Large intestine (tissue), 12 donors: ENCODE data around the gene KIAA1549. TPM values are rescaled to one million over a fixed set of nuclear protein-coding genes. Genes with fewer than 3 reads are reported as not detected.
"Not testable (repeated sequence)": the region's sequence is repeated elsewhere in the genome, so short reads cannot be mapped to it uniquely, and the experiment has no call there.

ENCODE experiments used
- DNase-seq, 2 donors: peaks; one replicate each; pipeline versions ENCODE4 v3.0.0 to v3.0.0-alpha.2; 2013
- H3K27ac ChIP-seq: one replicate; pipeline ENCODE4 v1.5.1; 2013; ENCODE audit warnings: low read length
- H3K27me3 ChIP-seq: 2 replicates; pipeline ENCODE4 v1.6.1; 2013; ENCODE audit warnings: low read length; ENCODE audit not compliant: control insufficient read depth, insufficient read depth
- H3K36me3 ChIP-seq: 2 replicates; pipeline ENCODE4 v1.6.1; 2013; ENCODE audit warnings: low read length; ENCODE audit not compliant: control insufficient read depth, insufficient read depth
- H3K4me1 ChIP-seq: one replicate; pipeline ENCODE4 v1.6.1; 2013; ENCODE audit warnings: low read length; ENCODE audit not compliant: control insufficient read depth, insufficient read depth
- H3K4me3 ChIP-seq: one replicate; pipeline ENCODE4 v1.5.1; 2013; ENCODE audit warnings: low read length
- H3K9me3 ChIP-seq: one replicate; pipeline ENCODE4 v1.6.1; 2013; ENCODE audit warnings: mild to moderate bottlenecking, low read depth, low read length, moderate library complexity; ENCODE audit not compliant: control insufficient read depth
- WGBS: methylation state at CpG from one replicate; pipeline ENCODE4 v1.1.5; 2013; ENCODE audit warnings: low lambda C conversion rate; ENCODE audit not compliant: insufficient coverage; 5-methylcytosine and 5-hydroxymethylcytosine counted together
- long read RNA-seq, 11 donors: transcript quantifications; one replicate each; lab custom pipeline, GENCODE V29; 2026
- polyA plus RNA-seq: library from polyadenylated mRNA; unstranded; fragments of 120-200 nt; gene quantifications from one replicate; pipeline ENCODE4 v1.2.1, GENCODE V29; 2013

Gene KIAA1549
- 3.9 TPM for polyA plus RNA-seq
- long read RNA-seq, donor 1 = 0 reads
- long read RNA-seq, donor 2 = 0 reads
- long read RNA-seq, donor 3 = 0 reads
- long read RNA-seq, donor 4 = 0 reads
- long read RNA-seq, donor 5, full-length matches to known transcripts = 1 of 1 reads
- long read RNA-seq, donor 5, partial matches to known transcripts = 0 of 1 reads
- long read RNA-seq, donor 5, other reads (novel, unspliced or antisense) = 0 of 1 reads
- long read RNA-seq, donor 6 = 0 reads
- long read RNA-seq, donor 7 = 0 reads
- long read RNA-seq, donor 8 = 0 reads
- long read RNA-seq, donor 9 = 0 reads
- long read RNA-seq, donor 10 = 0 reads
- long read RNA-seq, donor 11 = 0 reads

GRCh38 chr7:138981332-138982203 lies at the start of gene KIAA1549:
Gene KIAA1549, minus strand, starts transcription at chr7:138981389. Its CDS starts 120 bp downstream, at chr7:138981269.
- no peaks in the 10 kb centered on the region for H3K9me3 ChIP-seq
- peak within 1 kb of the TSS; percentile 4 for H3K27ac ChIP-seq
- no peaks in the 10 kb centered on the region for H3K36me3 ChIP-seq
- peak; percentile 65 to 80 for DNase-seq
- H3K27me3 ChIP-seq = peaks cover 10% of the 10 kb centered on the region
- peaks cover 5% of the 10 kb centered on the region for H3K4me1 ChIP-seq
- H3K4me3 ChIP-seq = peak within 1 kb of the TSS; percentile 71
- WGBS = no CpG with 5 or more reads among the region's 105 CpGs

DNA sequence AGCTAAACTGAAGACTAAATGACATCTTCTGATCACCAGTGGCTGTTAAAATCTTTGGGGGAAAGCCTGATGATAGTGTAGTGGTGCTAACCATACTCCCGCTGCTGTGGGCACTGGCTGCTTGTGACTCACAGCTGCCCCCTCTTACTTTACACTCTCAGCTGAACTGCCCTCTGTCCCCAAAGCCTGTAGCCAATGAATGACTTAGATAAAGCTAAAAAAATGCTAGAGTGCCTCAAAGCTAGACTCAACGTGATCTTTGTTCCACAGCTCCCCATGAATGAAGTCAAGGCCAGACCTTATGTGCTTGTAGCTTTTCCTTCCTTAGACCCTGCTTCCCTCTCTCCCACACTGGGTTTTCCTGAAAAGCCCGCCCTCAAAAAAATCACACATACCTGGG lies 48.2 kb upstream of the KIAA1549 start:
- no peak overlapping the region for H3K4me3 ChIP-seq
- no peaks in the 10 kb centered on the region for H3K27me3 ChIP-seq
- DNase-seq = no peak
- no peak overlapping the region for H3K27ac ChIP-seq
- peaks cover 62% of the 10 kb centered on the region for H3K36me3 ChIP-seq
- 60% methylated on average over 1 of the region's 3 CpGs for WGBS
- peaks cover under 1% of the 10 kb centered on the region for H3K4me1 ChIP-seq
- H3K9me3 ChIP-seq = no peaks in the 10 kb centered on the region

DNA sequence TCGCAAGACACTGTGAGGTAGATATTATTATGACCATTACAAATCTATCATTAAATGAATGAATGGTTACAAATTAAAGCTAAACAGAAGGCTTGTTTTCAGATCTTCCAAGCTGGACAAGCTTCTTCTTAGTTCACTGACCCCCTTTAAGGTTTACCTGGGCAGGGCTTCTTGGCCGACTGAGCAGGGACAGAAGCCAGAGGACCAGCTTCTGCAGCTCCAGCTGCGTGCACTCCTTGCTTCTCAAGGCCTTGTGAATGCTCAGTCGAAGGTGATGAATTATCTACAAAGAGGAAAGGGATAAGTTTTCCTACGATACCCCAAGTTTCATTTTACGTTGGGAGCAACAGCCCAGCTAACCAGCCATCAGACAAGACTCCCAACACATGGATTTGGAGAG lies 45.4 kb upstream of the KIAA1549 start:
- H3K36me3 ChIP-seq = peaks cover 57% of the 10 kb centered on the region
- WGBS = no CpG with 5 or more reads among the region's 6 CpGs
- DNase-seq = no peak

GRCh38 chr7:139025861-139026260 lies 44.7 kb upstream of the KIAA1549 start:
- WGBS = 100% methylated on average over 1 of the region's 5 CpGs
- H3K4me3 ChIP-seq, H3K9me3 ChIP-seq, H3K27ac ChIP-seq, H3K4me1 ChIP-seq, DNase-seq, H3K27me3 ChIP-seq: not testable (repeated sequence)
- H3K36me3 ChIP-seq = peaks cover 55% of the 10 kb centered on the region

More for the DNA sequence above, 45.4 kb upstream of the KIAA1549 start:
- Histone ChIP-seq H3K27me3 (no peaks in the 10 kb centered on the region), H3K4me3 (no peak overlapping the region), H3K27ac (no peak overlapping the region), H3K9me3 (no peaks in the 10 kb centered on the region), H3K4me1 (no peaks in the 10 kb centered on the region)

GRCh38 chr7:139023076-139023475 lies 41.9 kb upstream of the KIAA1549 start:
- H3K4me3 ChIP-seq = no peak overlapping the region
- no peaks in the 10 kb centered on the region for H3K4me1 ChIP-seq
- H3K36me3 ChIP-seq = peaks cover 35% of the 10 kb centered on the region
- 100% methylated on average over 1 of the region's 5 CpGs for WGBS
- no peak for DNase-seq
- H3K27me3 ChIP-seq = no peaks in the 10 kb centered on the region
- no peak overlapping the region for H3K27ac ChIP-seq
- H3K9me3 ChIP-seq = no peaks in the 10 kb centered on the region

GRCh38 chr7:139022286-139022685 lies 41.1 kb upstream of the KIAA1549 start:
- no peaks in the 10 kb centered on the region for H3K27me3 ChIP-seq
- WGBS = 93% methylated on average over 2 of the region's 4 CpGs
- no peaks in the 10 kb centered on the region for H3K4me1 ChIP-seq
- no peaks in the 10 kb centered on the region for H3K9me3 ChIP-seq
- no peak overlapping the region for H3K4me3 ChIP-seq
- peaks cover 33% of the 10 kb centered on the region for H3K36me3 ChIP-seq
- no peak for DNase-seq
- no peak overlapping the region for H3K27ac ChIP-seq

GRCh38 chr7:139018910-139019309 lies 37.7 kb upstream of the KIAA1549 start:
- DNase-seq = peak in 1 of 2 donors; percentile 16
- Histone ChIP-seq H3K27me3 (no peaks in the 10 kb centered on the region), H3K9me3 (no peaks in the 10 kb centered on the region), H3K4me3 (no peak overlapping the region), H3K36me3 (peaks cover 8% of the 10 kb centered on the region), H3K27ac (no peak overlapping the region), H3K4me1 (no peaks in the 10 kb centered on the region)
- WGBS = no CpG with 5 or more reads among the region's 3 CpGs

DNA sequence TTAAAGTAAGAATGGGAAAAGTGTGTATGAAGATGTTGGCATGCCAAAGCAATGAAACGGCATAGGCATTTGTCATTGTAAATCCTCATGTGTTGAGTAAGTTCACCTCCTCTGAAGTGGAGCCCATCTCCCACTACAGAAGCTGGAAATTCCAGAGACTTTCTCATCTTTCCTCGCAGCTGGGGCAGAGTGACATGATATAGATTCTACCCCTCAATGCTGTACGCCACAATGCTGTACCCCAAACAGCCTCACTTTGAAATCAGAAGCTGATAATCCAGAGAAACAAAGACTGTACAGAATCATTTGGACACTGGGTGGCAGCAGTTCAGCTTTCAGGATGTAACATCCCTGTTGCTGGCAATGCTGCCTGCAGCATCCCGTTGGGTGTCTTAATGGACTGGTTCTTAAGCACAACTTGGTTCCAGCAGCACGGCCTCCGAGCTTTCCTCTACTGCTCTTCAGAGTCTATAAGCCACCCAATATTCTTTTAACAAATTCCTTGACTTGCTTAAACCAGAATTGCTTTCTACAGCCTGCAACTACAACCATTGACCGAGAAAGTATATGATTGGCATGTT lies 35.8 kb upstream of the KIAA1549 start:
- Histone ChIP-seq H3K4me3 (no peak overlapping the region), H3K4me1 (no peaks in the 10 kb centered on the region), H3K27me3 (no peaks in the 10 kb centered on the region), H3K27ac (no peak overlapping the region), H3K9me3 (no peaks in the 10 kb centered on the region), H3K36me3 (no peaks in the 10 kb centered on the region)
- DNase-seq = peak; percentile 28 to 38
- WGBS = 33% methylated on average over 3 of the region's 7 CpGs

DNA sequence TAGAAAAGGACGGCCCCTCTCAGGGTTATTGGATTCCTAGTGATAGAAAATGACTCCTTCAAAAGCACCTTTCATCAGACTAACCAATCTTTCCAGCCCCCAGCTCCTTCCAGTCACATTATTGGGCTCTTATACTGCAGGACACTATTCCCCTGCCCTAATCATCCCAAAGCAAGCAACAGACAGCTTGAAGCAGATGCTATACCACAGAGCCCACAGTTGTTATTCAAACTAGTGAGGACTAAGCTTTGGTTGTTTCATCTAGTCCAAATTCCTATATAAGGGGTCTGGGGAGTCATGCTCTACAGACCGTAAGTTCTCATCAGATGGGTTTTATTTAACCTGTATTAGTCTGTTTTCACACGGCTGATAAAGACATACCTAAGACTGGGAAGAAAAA lies 30.2 kb upstream of the KIAA1549 start:
- Histone ChIP-seq H3K36me3 (no peaks in the 10 kb centered on the region), H3K4me3 (no peak overlapping the region), H3K9me3 (no peaks in the 10 kb centered on the region), H3K27me3 (no peaks in the 10 kb centered on the region), H3K4me1 (no peaks in the 10 kb centered on the region), H3K27ac (no peak overlapping the region)
- no CpG with 5 or more reads among the region's 3 CpGs for WGBS
- DNase-seq = no peak

GRCh38 chr7:139004321-139005090 lies 23.3 kb upstream of the KIAA1549 start:
- no peak overlapping the region for H3K27ac ChIP-seq
- peak in 1 of 2 donors; percentile 5 for DNase-seq
- H3K27me3 ChIP-seq = no peaks in the 10 kb centered on the region

More at GRCh38 chr7:139004321-139005090, 23.3 kb upstream of the KIAA1549 start:
- H3K9me3 ChIP-seq = peaks cover 2% of the 10 kb centered on the region
- no peaks in the 10 kb centered on the region for H3K4me1 ChIP-seq
- H3K36me3 ChIP-seq = no peaks in the 10 kb centered on the region
- no peak overlapping the region for H3K4me3 ChIP-seq
